Suppressor macrophage (primary cell): ENCODE measurements around the gene PNMA8A.

Experiments
- DNase-seq, 4 experiments: peaks; one replicate each; pipeline ENCODE4 v3.0.0-alpha.2; 2020 to 2022

Gene PNMA8A

DNA sequence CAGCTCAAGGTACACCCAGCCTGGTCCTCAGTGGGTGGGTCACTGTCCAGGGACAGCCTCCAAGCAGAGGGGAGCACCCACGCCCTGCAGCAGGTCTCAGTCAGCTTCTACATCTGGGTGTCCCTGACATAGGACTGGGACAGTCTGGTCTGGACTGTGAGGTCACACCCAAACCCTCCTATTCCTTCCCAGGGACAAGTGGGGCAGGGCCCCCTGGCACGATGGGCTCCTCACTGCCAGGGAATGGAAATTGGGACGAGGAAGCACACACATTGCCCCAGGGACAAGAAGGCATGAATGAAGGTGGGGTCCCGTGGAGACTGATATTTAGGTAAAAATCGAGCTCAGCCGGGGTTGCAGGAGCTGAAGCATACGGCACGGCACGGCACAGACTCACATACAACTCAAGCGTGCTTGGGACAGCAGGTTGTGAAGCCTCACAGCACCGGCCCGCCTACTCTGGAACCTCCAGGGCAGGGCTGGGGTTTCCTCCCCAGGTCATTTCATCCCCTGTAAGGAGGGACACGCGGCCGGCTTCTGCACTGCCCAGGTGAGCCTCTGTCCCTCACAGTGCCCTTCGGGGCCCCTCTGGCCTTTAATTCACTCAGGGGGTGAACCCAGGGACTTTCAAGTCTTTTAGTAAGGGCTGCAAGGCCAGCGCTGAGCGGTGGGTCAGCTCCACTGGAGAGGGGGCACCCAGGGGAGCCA, 20.8 kb upstream of the PNMA8A start:
- no peak for DNase-seq

DNA sequence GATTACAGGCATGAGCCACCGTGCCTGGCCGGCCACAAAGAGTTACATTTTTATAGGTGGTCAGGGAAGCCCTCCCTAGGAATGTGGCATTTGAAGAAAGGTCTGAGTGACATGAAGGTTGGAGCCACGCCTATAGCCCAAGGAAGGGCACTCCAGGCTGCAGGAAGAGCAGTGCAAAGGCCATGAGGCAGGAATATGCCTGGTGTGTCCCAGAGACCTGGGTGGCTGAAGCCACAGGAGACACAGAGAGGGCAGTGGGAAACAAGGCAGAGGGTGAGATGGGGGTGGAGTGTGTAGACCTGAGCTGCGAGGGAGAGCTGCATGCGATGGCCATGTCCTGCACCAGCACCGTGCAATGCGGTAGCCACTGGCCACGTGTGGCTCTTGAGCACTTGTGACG, 19.4 kb upstream of the PNMA8A start:
- DNase-seq: no peak

DNA sequence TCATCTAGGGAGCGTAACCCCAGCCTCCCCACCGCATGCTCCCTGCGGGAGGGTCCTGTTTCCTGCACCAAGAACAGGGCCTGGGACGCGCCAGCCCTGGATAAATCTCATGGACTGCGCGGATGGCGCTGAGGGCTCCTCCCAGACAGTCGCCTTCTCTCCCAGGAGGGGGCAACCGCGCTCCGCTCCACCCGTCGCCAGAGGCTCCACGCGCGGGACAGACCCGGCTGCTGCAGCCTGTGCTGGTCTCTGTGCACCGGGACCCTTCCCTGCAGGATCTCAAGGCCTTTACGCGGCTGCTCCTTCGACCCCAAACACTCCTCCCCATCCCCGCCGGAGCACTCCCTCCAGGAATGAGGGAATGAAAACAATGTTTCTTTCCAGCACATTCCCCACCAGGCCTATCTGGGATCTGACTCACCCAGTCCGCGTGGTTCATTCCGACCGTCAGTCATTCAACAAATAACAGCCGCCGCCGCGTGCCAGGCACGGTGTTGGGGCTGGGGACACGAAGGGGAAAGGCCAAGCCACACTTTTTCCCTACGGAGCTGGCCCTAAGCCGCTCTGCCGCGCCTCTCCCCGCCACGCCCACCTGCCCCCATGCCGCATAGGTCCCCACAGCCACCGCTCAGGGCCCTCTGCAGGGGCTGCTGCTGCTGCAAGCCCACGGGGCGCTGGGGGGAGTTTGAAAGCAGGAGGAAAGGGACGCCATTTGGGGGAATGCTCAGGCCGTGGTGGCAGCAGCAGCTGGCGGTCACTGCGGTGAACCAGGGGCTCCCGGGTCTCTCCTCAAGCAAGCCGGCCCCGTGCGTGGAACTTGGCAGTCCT, 18.3 kb upstream of the PNMA8A start:
- DNase-seq: peak; percentile 34 to 77 (median 58)

DNA sequence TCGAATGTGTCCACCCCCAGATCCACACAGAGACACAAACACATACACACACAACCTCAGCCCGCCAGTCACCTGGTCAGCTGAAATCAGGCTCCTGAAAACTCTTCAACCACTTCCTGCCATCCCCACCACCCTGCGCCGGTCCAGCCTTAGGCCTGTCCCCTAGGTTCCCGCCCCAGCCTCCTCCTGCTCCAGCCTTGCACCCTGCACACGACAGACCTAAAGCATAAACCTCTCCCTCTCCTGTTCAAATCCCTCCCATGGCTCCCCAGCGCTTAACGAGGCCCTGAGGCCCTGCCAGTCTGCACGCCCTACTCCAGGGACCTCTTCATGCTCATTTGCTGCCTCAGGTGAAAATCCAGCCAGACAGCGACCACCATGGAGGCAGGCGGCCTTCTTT, 17.2 kb upstream of the PNMA8A start:
- DNase-seq: no peak

- DNase-seq: peak; percentile 74 to 88 (median 86)
These were observed 16.6 kb upstream of the PNMA8A start for GRCh38 chr19:46487802-46488445.

DNA sequence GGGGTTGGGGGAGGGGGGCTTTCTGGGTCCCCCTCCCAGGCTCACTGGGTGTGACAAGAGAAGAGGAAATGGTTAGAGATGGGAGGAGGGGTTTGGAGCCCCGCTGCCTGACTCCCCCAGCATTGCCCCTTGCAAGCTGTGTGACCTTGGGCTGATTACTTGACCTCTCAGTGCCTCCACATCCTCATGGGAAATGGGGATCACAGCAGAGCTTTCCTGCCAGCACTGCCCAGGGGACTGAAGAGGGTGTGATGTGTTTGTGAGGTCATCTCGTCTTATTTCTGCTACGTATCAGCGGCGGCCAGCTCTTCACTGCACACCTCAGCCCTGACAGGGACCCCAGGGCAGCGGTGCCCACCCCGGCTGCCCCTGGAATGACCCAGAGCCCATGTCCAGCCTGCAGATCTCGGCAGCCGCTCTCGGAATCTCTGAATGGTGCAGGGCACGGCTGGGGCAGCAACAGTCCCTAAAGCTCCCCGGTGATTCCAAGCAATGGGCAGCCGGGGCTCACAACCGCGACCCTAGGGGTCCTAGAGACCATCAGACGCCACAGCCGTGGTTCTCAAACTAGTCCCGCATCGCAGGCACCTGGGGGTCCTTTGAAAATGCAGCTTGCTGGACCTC, 15.9 kb upstream of the PNMA8A start:
- no peak for DNase-seq

- no peak for DNase-seq
These were observed 15.0 kb upstream of the PNMA8A start for GRCh38 chr19:46486358-46486757.

GRCh38 chr19:46484656-46485055, 13.3 kb upstream of the PNMA8A start:
- no peak for DNase-seq

GRCh38 chr19:46482631-46483030, 11.3 kb upstream of the PNMA8A start:
- DNase-seq: no peak

DNA sequence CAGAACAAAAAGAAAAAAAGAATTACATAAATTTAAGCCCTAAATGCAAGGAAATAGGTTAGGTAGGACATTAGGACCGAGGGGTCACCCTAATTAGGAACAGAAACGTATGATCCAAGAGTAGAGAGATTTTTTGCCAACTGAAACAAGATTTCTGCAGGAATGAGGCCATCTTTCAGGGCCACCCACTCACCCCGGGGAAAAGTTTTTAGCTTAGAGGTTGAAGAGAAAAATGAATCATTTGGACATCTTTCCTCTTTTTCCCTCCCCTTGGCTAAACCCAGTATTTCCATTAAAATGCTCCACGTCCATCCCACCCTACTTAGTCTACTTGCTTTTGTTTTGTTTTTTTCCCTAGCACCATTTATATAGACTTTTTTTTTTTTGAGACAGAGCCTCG, 10.6 kb upstream of the PNMA8A start:
- no peak for DNase-seq

GRCh38 chr19:46481223-46481848, 10.0 kb upstream of the PNMA8A start:
- DNase-seq: no peak

- DNase-seq: no peak
These were observed 9.1 kb upstream of the PNMA8A start for GRCh38 chr19:46480415-46480814.

- DNase-seq: no peak
These were observed 7.1 kb upstream of the PNMA8A start for GRCh38 chr19:46478356-46478986.

GRCh38 chr19:46475986-46476385, 4.6 kb upstream of the PNMA8A start:
- DNase-seq: no peak

- DNase-seq: no peak
These were observed 2.8 kb upstream of the PNMA8A start for GRCh38 chr19:46474211-46474610.

DNA sequence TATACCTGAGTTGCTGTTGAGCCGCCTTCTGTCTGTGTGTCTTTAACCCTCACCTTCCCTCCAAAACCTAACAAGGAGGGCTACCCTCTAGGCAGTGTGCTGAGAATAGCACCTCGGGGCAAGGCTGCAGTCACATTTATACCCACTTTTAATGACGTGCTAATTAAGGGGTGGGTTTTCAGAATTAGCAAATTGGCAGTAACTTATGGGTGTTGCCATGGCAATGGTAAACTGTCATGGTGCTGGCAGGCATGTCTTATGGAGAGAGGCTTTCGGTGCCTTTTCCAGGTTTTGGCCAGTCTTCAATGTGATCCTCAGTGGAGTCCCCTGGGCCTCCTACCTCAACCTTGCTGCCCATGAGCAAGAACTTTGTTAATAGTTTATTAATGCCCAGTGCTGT, 1.2 kb upstream of the PNMA8A start:
- DNase-seq: no peak

GRCh38 chr19:46471811-46472543, 614 bp upstream of the PNMA8A start:
- DNase-seq: no peak

- DNase-seq: no peak
These were observed 987 bp downstream of the PNMA8A start for GRCh38 chr19:46470376-46470775.

- no peak for DNase-seq
These were observed 1.7 kb downstream of the PNMA8A start for GRCh38 chr19:46469541-46470185.

DNA sequence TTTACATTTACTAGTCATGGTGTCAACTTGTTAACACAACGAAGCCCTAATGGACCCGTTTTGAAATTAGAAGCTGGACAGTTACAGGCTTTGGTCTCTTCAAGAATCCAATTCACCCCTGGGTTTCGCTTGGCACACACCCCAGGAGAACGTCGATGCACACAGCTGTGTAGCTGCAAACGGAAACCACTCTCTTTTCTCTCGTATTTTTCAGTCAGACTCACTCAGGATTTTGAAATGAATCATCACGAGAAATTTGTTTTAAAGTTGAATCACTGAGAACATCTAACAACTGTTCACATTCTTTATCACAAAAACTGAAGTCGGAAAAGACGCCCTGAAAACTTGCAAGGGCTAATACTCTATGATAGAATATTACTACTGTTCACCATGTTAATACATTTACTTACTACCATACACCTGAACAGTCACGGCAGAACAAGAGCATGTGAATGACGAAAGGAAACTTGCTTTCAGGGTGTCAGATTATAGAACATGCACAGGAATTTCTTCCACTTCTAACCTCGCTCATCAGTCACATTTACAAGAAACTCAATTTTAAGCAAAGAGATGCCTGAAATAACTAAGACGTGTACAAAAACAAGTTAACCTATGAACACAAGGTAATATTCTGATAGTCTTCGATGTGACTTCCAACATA, 4.7 kb downstream of the PNMA8A start:
- DNase-seq: no peak
